Smooth muscle cell (in vitro differentiated cells): ENCODE results near the gene CBX5. TPM values are rescaled to one million over a fixed set of nuclear protein-coding genes. Genes with fewer than 3 reads are reported as not detected.

ENCODE experiments used
- DNase-seq: peaks from one replicate; lab custom pipeline; 2025; ENCODE audit not compliant: unreplicated experiment; lab: John Stamatoyannopoulos, UW
- H2AFZ ChIP-seq: fragments of 200-600 bp; sonication (generic); 2 replicates; pipeline ENCODE4 v1.6.0; 2016; ENCODE audit warnings: antibody characterized with exemption, low read depth, mild to moderate bottlenecking
- H3F3A ChIP-seq: fragments of 200-600 bp; sonication (generic); 2 replicates; pipeline ENCODE4 v1.6.0; 2017; ENCODE audit warnings: antibody characterized with exemption, low read depth
- H3K27ac ChIP-seq: fragments of 200-600 bp; sonication (generic); 2 replicates; pipeline ENCODE4 v1.5.1; 2016; ENCODE audit warnings: low read depth, mild to moderate bottlenecking
- H3K27me3 ChIP-seq: fragments of 200-600 bp; sonication (generic); 2 replicates; pipeline ENCODE4 v1.6.1; 2016; ENCODE audit warnings: low read depth, mild to moderate bottlenecking
- H3K36me3 ChIP-seq: fragments of 200-600 bp; sonication (generic); 2 replicates; pipeline ENCODE4 v1.5.1; 2016; ENCODE audit warnings: low read depth
- H3K4me1 ChIP-seq: fragments of 200-600 bp; sonication (generic); 2 replicates; pipeline ENCODE4 v1.5.1; 2016; ENCODE audit warnings: low read depth
- H3K4me2 ChIP-seq: fragments of 200-600 bp; sonication (generic); 2 replicates; pipeline ENCODE4 v1.6.0; 2016; ENCODE audit warnings: mild to moderate bottlenecking
- H3K4me3 ChIP-seq: fragments of 200-600 bp; sonication (generic); 2 replicates; pipeline ENCODE4 v1.5.1; 2016; ENCODE audit warnings: mild to moderate bottlenecking
- H3K79me2 ChIP-seq: fragments of 200-600 bp; sonication (generic); 2 replicates; pipeline ENCODE4 v1.6.0; 2016; ENCODE audit warnings: low read depth, mild to moderate bottlenecking
- H3K9ac ChIP-seq: fragments of 200-600 bp; sonication (generic); 2 replicates; pipeline ENCODE4 v1.6.0; 2016; ENCODE audit warnings: low read depth
- H3K9me3 ChIP-seq: fragments of 200-600 bp; sonication (generic); replicated peaks from 2 replicates; pipeline ENCODE4 v1.5.1; 2016; ENCODE audit warnings: low read depth
- H4K20me1 ChIP-seq: fragments of 200-600 bp; sonication (generic); 2 replicates; pipeline ENCODE4 v1.6.0; 2016; ENCODE audit warnings: low read depth
- CTCF ChIP-seq: fragments of 200-600 bp; sonication (generic); IDR thresholded peaks from 2 replicates; pipeline ENCODE4 v1.5.1; 2017; ENCODE audit warnings: borderline replicate concordance, mild to moderate bottlenecking, antibody characterized with exemption; ENCODE audit not compliant: insufficient read depth, poor library complexity, severe bottlenecking
- WGBS: methylation state at CpG from one replicate; pipeline ENCODE4 v1.1.7; 2016; ENCODE audit warnings: low lambda C conversion rate; 5-methylcytosine and 5-hydroxymethylcytosine counted together
- polyA plus RNA-seq: library from polyadenylated mRNA; unstranded; fragments of >200 nt; fragmentation: Nextera tagmentation; extraction: Ambion mirVana; gene quantifications from 2 replicates; pipeline ENCODE4 v1.2.1, GENCODE V29; 2016
- total RNA-seq: library from RNA; depleted of rRNA; stranded (reverse); fragments of >200 nt; gene quantifications from 2 replicates; pipeline ENCODE4 v1.2.3, GENCODE V29; 2014

The CBX5 gene
- total and polyA plus RNA-seq, 2 experiments from 2014 or later: 26.1 to 67.4 TPM

GRCh38 chr12:54294953-54295566 is 15.1 kb upstream of the CBX5 start:
- Histone ChIP-seq H4K20me1 (no peaks in the 10 kb centered on the region), H3K4me1 (peaks cover 5% of the 10 kb centered on the region), H3K9me3 (no peaks in the 10 kb centered on the region), H3K9ac (no peak overlapping the region), H3K4me3 (no peak overlapping the region), H2AFZ (no peak overlapping the region), H3K4me2 (no peak overlapping the region), H3K27me3 (no peaks in the 10 kb centered on the region), H3K27ac (no peak overlapping the region), H3K79me2 (no peaks in the 10 kb centered on the region), H3F3A (no peaks in the 10 kb centered on the region), H3K36me3 (no peaks in the 10 kb centered on the region)
- DNase-seq: no peak
- 83% methylated on average over 9 of the region's 9 CpGs for WGBS
- no peak for TF ChIP-seq CTCF

DNA sequence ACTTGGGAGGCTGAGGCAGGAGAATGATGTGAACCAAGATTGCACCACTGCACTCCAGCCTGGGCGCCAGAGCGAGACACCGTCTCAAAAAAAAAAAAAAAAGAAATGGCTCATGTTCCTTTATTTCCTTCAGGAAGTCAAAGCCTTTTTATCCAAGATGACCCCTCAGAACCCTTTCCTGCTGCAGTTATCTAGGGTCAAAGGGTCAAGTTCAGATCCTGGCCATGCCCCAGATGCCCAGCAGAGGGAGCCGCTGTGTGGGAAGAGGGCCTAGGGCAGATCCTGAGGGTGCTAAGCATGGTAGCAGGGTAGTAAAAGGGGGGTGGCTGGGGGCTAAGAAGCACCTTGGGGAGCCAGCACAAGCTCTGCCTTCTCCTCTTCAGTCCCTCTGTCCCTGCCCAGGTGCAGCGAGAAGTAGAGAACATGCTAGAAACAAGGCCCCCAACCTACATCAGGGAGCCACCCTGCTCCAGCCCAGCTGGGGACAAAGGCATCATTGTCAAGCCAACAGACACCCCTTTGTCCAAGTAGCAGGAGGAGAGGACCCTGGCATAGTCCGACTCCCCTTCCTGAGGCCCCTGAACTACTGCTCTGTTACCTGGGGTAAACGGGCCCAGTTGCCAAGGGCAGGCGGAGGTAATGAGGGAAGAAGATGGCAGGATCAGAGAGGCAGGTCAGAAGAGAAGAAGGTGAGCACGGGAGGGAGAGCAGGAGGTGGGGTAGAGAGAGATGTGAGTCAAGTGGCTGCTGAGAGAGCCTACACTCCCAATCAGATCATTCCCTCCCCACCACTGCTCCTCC is 14.4 kb upstream of the CBX5 start:
- Histone ChIP-seq H3K27me3 (no peaks in the 10 kb centered on the region), H3K4me3 (no peak overlapping the region), H3K79me2 (no peaks in the 10 kb centered on the region), H3K9ac (no peak overlapping the region), H3K9me3 (no peaks in the 10 kb centered on the region), H3K4me1 (no peaks in the 10 kb centered on the region), H3F3A (peaks cover 2% of the 10 kb centered on the region), H3K27ac (no peak overlapping the region), H3K36me3 (no peaks in the 10 kb centered on the region), H4K20me1 (no peaks in the 10 kb centered on the region), H2AFZ (no peak overlapping the region), H3K4me2 (no peak overlapping the region)
- WGBS: 78% methylated on average over 9 of the region's 9 CpGs
- peak; percentile 61 for TF ChIP-seq CTCF
- DNase-seq: no peak

GRCh38 chr12:54292931-54293241 is 13.0 kb upstream of the CBX5 start:
- 98% methylated on average over 7 of the region's 7 CpGs for WGBS
- H3K27me3 ChIP-seq: no peaks in the 10 kb centered on the region
- no peaks in the 10 kb centered on the region for H3K4me1 ChIP-seq
- no peaks in the 10 kb centered on the region for H3K9me3 ChIP-seq
- H3F3A ChIP-seq: peaks cover 16% of the 10 kb centered on the region
- H3K4me2 ChIP-seq: no peak overlapping the region
- DNase-seq: no peak
- no peaks in the 10 kb centered on the region for H3K36me3 ChIP-seq
- H3K4me3 ChIP-seq: no peak overlapping the region
- no peak overlapping the region for H3K27ac ChIP-seq
- H3K79me2 ChIP-seq: no peaks in the 10 kb centered on the region
- H3K9ac ChIP-seq: no peak overlapping the region
- no peak overlapping the region for H2AFZ ChIP-seq
- TF ChIP-seq CTCF: no peak
- peaks cover 8% of the 10 kb centered on the region for H4K20me1 ChIP-seq
